Measurements from ENCODE around the gene S100A12. TPM values are rescaled to one million over a fixed set of nuclear protein-coding genes. Genes with fewer than 3 reads are reported as not detected.

The S100A12 gene
- total RNA-seq, 1 experiment from 2014 or later, result not detected

DNA sequence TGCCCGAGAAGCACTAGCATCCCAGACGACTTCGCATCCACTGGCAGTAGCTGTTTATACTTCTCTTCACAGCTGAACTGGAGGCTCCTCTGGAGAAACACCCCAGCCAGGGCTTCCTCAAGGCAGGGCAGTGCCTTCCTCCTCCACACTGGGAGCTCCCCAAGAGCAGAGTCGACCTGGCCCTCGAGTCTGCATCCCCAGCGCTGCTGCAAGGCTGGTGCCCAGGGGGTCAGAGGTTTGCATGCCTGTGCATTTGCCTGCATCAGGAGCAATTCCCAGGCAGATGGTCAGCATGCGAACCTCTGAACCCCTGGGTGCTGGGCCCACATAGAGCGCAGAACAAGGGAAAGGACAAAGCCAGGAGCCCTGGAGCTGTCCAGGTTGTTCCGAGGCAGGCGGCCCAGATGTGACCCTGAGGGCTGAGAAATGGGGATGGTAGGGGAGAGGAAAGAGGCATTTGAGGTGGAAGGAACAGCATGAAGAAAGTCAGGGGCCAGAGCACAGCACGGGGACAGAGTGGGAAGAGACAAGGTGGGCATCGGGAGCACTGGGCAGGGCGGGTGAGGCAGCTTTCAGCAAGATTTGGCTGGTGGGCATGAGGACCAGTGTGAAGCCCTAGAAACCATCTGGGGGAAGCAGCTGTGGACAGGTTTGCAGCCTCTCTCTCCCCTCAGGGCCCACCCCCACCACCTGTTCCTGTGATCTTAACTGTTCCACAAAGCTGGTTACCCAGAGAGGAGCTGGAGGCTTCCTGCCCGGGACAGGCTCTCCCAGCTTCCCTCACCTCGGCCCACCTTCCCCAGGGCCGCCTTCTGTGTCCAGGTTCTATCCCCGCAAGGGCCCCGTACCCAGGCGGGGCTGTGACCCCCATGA, 21.9 kb upstream of the S100A12 start:
- DNase-seq (ENCODE audit: low read depth), result no peak

DNA sequence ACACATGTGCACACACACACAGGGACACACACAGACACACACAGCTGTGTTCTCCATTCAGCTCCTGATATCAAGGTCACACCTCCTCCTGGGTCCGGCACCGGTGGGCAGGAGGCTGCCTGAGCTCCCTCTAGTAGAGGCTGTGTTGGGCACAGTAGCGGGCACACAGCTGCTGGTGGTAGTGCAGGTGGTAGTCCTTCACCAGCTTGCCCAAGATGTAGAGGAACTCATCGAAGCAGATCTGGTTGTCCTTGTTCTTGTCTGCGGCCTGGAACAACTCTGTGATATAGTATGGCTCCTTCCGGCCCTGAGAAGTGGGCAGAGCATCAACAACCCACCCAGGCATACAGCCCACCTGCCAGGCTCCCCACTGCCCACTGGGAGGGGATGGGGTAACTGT, 21.0 kb upstream of the S100A12 start:
- no peak for DNase-seq (ENCODE audit: low read depth)

DNA sequence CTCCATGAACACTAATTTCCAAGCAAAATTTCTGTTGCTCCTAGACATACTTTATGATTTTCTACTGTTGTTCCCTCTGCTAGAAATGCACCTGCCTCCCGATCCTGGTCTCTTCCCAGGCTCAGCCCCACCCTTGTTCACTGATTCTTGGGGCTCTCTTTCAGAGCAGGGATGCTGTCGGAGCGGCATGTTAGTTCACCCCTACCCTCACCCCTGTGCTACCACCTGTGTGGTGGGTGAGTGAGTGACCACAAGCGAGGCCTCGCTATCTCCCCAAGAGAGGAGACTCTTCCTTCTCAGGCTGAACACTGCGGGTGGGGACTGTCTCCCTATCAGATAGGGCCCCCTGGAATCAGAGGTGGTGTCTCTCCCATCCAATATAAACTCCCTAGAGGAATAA, 20.4 kb upstream of the S100A12 start:
- DNase-seq (ENCODE audit: low read depth), result no peak

DNA sequence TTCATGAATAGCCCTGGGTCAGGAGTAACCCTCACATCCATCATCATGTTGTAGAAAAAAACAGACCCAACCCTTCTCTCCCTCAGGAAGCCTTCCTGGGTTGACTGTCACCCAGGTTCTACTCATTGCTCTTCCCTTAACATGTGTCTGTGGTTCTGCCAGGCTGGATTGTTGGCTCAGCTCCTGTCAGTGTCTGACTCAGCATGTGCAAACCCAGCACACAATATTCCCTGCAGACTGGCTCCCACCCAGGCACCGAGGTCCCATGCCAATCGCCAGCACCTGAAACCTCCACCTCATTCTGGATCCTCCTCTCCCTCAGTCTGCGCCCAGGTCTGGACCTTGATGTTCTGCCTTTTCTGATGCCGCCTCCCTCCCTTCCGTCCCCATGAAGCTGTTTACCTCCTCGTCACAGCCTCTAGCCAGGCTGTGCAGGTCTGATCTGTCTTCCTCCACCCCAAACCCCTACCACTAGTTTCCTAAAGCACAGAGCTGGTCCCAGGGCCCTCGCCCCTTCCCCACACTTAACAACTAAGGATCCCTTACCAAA, 19.8 kb upstream of the S100A12 start:
- DNase-seq (ENCODE audit: low read depth), result peak; percentile 38

- no peak for DNase-seq (ENCODE audit: low read depth)
Measured at GRCh38 chr1:153394391-153394790, 19.0 kb upstream of the S100A12 start.

DNA sequence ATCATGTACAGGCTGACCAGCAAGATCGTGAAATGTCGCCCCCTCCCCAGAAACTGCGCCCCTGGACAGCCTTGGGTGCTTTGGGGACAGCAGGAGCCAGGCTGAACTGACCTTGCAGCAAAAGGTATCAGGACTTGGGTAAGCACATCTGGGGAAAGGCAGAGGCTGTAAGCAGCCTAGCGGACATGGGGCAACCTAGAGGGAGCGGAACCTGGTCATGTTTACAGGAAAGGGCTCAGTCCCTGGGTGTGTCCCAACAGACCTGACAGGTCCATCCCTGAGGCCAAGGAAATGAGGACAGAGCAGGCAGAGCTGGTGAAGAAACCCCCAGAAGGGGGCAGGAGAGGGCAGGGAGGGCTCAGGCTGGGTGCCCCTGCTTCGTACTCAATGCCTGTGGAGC, 18.5 kb upstream of the S100A12 start:
- DNase-seq (ENCODE audit: low read depth), result no peak

GRCh38 chr1:153392822-153393221, 17.4 kb upstream of the S100A12 start:
- DNase-seq (ENCODE audit: low read depth), result no peak

DNA sequence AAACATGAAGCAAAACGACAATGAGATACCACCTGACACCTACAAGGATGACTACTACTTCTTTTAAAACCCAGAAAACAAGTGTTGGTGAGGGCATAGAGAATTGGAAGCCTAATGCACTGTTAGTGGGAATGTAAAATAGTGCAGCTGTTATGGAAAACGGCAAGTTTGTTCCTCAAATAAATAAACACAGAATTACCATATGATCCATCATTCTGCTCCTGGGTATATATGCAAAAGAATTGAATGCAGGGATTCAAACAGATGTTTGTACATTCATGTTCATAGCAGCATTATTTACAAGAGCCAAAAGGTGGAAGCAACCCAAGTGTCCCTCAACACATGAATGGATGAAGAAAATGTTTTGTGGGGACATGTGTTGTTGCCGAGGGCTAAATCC, 16.8 kb upstream of the S100A12 start:
- DNase-seq (ENCODE audit: low read depth), result no peak

DNA sequence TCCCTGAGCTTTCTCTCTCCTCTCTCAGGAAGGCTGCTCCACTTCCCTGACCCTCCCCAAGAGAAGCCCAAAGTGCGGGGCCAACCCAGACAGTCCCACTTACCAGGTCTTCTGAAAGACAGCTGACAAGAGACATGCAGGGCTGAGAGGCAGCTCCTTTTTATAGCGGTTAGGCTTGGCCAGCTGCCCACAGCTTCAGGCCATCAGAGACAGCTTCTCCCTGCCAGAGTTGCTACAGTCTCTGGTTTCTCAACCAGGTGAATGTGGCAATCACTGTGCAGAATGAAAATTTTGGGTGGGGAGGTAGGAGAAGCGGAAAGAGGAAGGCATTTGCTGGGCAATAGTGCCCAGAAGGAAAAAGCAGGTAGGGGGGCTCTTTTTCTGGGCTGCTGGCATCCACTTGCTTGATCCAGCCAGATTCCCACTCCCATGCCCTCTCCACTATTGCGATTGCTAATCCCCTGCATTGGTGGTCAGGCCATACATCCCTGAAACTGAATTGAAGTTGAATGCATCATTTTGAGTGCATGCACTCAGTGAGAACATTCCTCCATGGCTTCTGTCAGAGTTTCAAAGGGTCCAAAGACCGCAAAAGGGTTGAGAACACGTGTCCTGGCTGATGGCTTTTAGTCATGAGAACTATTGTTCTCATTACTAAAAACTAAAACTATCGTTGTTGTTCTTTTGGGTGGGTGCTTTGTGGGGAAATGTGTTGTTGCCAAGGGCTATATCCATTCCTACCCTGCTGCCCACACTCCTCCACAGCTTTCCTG, 15.7 kb upstream of the S100A12 start, which contains the start of gene S100A8:
S100A8 (minus strand) TSS at position 136 of the 773 bp plus-strand sequence. CDS start 538 bp downstream, outside the sequence.
- no peak for DNase-seq (ENCODE audit: low read depth)

GRCh38 chr1:153389973-153390879, 14.8 kb upstream of the S100A12 start:
- DNase-seq (ENCODE audit: low read depth), result no peak

DNA sequence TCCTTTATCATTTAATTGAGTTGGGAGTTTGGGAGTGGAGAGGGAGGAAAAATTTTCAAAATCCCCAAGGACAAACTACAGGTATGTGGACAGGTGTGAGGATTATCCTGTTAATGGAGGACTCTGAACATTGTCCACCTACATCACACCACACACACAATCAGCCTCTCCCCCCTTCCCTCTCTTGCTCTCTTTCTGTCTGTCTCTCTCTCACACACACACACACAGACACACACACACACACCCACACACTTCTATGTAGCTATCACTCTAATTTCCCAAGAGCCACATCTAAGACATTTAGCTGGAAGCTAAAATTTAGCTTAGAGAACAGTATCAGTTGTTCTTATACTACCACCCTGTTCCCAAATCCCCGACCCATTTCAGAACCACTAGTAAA, 14.0 kb upstream of the S100A12 start:
- no peak for DNase-seq (ENCODE audit: low read depth)

- DNase-seq (ENCODE audit: low read depth), result no peak
Measured at GRCh38 chr1:153387785-153388184, 12.4 kb upstream of the S100A12 start.

- no peak for DNase-seq (ENCODE audit: low read depth)
Measured at GRCh38 chr1:153387001-153387400, 11.6 kb upstream of the S100A12 start.

DNA sequence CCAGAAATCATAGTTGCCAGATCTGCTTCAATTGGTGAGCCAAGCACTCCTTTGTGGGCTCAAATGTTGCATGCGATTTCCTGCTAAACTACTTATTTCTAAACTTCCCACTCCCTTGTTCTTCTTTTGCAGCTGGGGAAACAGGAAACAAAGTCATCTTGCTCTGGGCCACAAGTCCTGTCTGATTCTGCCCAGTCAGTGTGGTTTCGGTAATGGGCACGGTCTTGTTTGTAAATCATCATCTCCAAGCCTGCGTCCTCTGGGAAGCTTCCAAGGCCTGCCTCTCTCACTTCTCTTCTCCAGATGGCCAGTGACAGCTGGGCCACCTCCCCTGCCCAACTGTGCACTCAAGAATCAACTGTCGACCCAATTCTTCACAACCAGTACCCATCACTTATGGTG, 11.1 kb upstream of the S100A12 start:
- DNase-seq (ENCODE audit: low read depth), result no peak

DNA sequence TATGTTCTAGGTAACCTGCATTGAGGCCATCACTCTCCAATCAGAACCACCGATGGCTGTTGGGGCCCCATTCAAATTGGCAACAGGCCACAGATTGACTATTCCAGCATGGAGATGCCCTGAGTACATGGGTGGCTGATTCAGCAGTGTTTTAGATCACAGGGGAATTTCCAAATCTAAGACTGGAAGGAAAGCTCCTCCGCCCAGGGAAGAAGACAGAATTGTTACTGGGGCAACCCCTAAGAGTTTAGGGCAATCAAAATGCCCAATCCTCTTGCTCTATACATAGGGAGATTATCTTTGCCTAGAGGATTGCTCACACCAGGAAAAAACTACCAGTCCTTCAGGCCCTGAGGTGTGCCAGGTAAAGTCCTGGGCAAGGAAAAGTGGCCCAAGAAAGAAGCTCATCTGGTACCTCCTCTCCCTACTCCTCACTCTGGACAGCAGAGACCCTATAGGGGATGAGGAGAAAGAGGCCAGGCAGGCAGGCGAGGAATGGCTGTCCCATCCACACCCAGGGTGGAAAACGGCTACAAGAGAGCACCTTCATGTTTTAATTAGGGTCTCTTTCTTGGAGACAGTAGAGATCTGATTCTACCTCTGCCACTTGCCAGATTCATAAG, 9.6 kb upstream of the S100A12 start:
- no peak for DNase-seq (ENCODE audit: low read depth)

- DNase-seq (ENCODE audit: low read depth), result no peak
Measured at GRCh38 chr1:153380711-153381110, 5.3 kb upstream of the S100A12 start.

DNA sequence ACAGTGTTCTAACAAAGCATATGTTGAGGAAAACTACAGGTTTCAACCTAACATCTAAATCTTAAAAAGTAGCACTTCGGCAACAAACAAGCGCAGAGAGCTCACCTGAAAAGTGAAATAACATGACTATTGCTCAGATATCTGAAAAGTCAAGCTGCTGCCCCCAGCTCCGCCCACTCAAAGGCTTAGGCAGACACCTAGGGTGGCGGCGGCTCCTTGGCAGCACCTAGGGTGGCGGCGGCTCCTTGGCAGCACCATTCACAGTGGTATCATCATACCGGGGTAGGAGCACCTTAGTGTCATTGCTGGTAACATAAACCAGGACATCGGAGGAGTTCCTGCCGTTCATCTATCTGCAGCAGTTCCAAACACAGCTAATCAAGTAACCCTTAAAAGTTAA, 4.2 kb upstream of the S100A12 start:
- DNase-seq (ENCODE audit: low read depth), result no peak

DNA sequence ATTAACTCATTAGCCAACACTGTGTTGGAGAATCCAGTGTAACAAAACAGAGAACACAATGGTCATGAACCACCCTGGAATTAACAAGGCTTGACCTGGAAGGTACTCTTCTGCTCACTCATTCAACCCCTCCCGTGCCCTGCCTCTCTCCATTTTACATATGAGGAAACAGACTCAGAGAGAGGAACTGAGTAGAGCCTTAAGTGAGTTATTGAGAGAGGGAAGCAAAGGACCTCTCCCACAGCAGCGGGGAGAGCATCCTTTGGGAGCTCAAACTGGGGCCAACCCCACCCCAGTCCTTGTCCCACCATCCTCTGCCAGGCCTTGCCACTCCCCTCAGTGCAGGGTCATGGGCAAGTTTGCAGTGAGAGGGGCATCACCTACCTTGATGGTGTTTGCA, 1.4 kb downstream of the S100A12 start:
- no peak for DNase-seq (ENCODE audit: low read depth)

- DNase-seq (ENCODE audit: low read depth), result no peak
Measured at GRCh38 chr1:153372571-153372970, 2.9 kb downstream of the S100A12 start.

- DNase-seq (ENCODE audit: low read depth), result no peak
Measured at GRCh38 chr1:153371231-153371630, 4.2 kb downstream of the S100A12 start.

GRCh38 chr1:153370146-153370545, 5.3 kb downstream of the S100A12 start:
- no peak for DNase-seq (ENCODE audit: low read depth)
